ENCODE measurements around the gene SLAMF6.

SLAMF6 gene

DNA sequence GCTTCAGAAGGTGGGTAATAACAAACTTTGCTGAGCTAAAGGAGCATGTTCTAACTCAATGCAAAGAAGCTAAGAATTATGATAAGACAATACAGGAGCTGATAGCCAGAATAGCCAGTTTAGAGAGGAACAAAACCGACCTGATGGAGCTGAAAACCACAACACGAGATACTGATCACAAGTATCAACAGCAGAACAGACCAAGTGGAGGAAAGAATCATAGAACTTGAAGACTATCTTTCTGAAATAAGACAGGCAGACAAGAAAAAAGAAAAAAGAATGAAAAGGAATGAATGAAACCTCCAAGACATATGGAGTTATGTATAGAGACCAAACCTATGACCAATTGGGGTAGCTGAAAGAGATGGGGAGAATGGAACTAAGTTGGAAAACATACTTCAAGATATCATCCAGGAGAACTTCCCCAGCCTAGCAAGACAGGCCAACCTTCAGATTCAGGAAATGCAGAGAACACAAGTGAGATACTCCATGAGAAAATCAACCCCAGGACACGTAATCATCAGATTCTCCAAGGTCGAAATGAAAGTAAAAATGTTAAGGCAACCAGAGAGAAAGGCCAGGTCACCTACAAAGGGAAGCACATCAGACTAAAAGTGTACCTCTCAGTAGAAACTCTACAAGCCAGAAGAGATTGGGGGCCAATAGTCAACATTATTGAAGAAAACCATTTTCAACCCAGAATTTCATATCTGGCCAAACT, 35.8 kb upstream of the SLAMF6 start:
- Histone ChIP-seq H3K27ac (ENCODE audit: low read depth, low read length) (no peak overlapping the region), H3K9me3 (ENCODE audit: control insufficient read depth, insufficient read depth, low read depth, low read length) (peaks cover 10% of the 10 kb centered on the region), H3K4me3 (ENCODE audit: low read depth, low read length) (no peak overlapping the region), H3K36me3 (ENCODE audit: control insufficient read depth, insufficient read depth, low read length) (no peaks in the 10 kb centered on the region), H3K27me3 (ENCODE audit: control insufficient read depth, insufficient read depth, low read length) (no peaks in the 10 kb centered on the region), H3K4me1 (ENCODE audit: control insufficient read depth, insufficient read depth, low read length) (no peaks in the 10 kb centered on the region), H3K9ac (ENCODE audit: low read length) (no peak overlapping the region)

- no peak overlapping the region for H3K27ac ChIP-seq (ENCODE audit: low read depth, low read length)
- no peaks in the 10 kb centered on the region for H3K27me3 ChIP-seq (ENCODE audit: control insufficient read depth, insufficient read depth, low read length)
- no peaks in the 10 kb centered on the region for H3K36me3 ChIP-seq (ENCODE audit: control insufficient read depth, insufficient read depth, low read length)
- no peak overlapping the region for H3K9ac ChIP-seq (ENCODE audit: low read length)
- peaks cover under 1% of the 10 kb centered on the region; the same call in 1 of the 2 replicates for H3K9me3 ChIP-seq (ENCODE audit: control insufficient read depth, insufficient read depth, low read depth, low read length)
- no peak overlapping the region for H3K4me3 ChIP-seq (ENCODE audit: low read depth, low read length)
- no peaks in the 10 kb centered on the region for H3K4me1 ChIP-seq (ENCODE audit: control insufficient read depth, insufficient read depth, low read length)
These were observed 30.7 kb upstream of the SLAMF6 start for GRCh38 chr1:160553778-160554177.

GRCh38 chr1:160552425-160552824, 29.4 kb upstream of the SLAMF6 start:
- Histone ChIP-seq H3K4me3 (ENCODE audit: low read depth, low read length) (no peak overlapping the region), H3K27me3 (ENCODE audit: control insufficient read depth, insufficient read depth, low read length) (no peaks in the 10 kb centered on the region), H3K4me1 (ENCODE audit: control insufficient read depth, insufficient read depth, low read length) (no peaks in the 10 kb centered on the region), H3K27ac (ENCODE audit: low read depth, low read length) (no peak overlapping the region), H3K9ac (ENCODE audit: low read length) (no peak overlapping the region), H3K9me3 (ENCODE audit: control insufficient read depth, insufficient read depth, low read depth, low read length) (no peaks in the 10 kb centered on the region), H3K36me3 (ENCODE audit: control insufficient read depth, insufficient read depth, low read length) (no peaks in the 10 kb centered on the region)

DNA sequence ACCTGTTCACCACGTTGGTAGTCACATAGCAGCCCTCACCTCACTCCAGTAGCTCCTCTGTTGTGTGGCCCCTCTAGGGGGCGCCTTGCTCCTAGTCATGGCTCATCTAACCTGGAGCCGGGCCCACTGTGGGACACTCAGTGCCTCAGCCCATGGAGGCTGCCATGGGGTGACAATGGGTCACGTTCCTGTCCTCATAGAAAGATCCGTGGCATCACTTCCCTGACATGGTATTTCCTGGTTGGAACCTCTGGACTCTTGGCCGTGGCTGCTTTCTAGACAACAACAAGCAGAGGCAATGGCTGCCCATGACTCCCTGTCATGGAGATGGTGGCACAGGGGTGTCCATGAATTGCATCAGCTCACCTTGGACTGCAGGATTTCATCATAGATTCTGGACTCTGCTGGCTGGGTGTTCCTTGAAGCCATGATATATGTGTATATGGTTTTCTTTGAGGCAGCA, 27.5 kb upstream of the SLAMF6 start:
- Histone ChIP-seq H3K4me3 (ENCODE audit: low read depth, low read length) (no peak overlapping the region), H3K27me3 (ENCODE audit: control insufficient read depth, insufficient read depth, low read length) (no peaks in the 10 kb centered on the region), H3K9me3 (ENCODE audit: control insufficient read depth, insufficient read depth, low read depth, low read length) (no peaks in the 10 kb centered on the region), H3K36me3 (ENCODE audit: control insufficient read depth, insufficient read depth, low read length) (no peaks in the 10 kb centered on the region), H3K4me1 (ENCODE audit: control insufficient read depth, insufficient read depth, low read length) (no peaks in the 10 kb centered on the region), H3K9ac (ENCODE audit: low read length) (no peak overlapping the region), H3K27ac (ENCODE audit: low read depth, low read length) (no peak overlapping the region)

- H3K9ac ChIP-seq (ENCODE audit: low read length): no peak overlapping the region
- no peaks in the 10 kb centered on the region for H3K36me3 ChIP-seq (ENCODE audit: control insufficient read depth, insufficient read depth, low read length)
- H3K27me3 ChIP-seq (ENCODE audit: control insufficient read depth, insufficient read depth, low read length): no peaks in the 10 kb centered on the region
- no peak overlapping the region for H3K4me3 ChIP-seq (ENCODE audit: low read depth, low read length)
- no peaks in the 10 kb centered on the region for H3K9me3 ChIP-seq (ENCODE audit: control insufficient read depth, insufficient read depth, low read depth, low read length)
- no peak overlapping the region for H3K27ac ChIP-seq (ENCODE audit: low read depth, low read length)
- H3K4me1 ChIP-seq (ENCODE audit: control insufficient read depth, insufficient read depth, low read length): no peaks in the 10 kb centered on the region
These were observed 26.6 kb upstream of the SLAMF6 start for GRCh38 chr1:160549665-160550006.

DNA sequence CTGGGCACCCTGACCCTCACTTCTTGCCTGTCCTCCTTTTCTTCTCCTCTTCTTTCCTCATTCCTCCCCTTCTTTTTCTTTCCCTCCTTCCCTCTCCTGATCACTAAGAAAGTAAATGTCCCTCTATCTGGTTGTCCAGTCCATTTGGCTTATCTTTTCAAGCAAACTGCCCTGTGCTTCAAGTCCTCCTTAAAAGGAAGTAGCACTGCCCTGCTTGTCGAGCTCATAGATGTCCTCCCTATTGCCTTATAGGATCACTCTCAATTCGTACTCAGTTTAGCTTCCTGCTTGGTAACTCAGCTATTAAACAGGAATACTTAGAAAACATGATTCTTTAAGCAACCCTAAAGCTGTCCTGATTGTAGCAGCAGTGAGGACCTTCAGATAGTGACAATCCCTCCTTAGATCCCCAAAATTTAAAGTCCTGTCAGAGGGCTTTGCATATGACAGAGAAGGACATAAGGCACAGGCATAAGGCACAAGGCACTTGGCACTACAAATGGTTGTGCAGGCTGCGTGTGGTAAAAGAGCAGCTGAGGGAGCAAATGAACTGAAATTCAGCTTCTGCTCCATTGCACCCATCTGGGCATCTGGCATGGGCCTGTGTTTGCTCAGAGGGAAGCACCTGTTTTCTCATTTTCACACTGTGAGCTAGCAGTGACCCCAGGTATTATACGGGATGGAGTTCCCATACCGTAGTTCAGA, 26.1 kb upstream of the SLAMF6 start:
- H3K27me3 ChIP-seq (ENCODE audit: control insufficient read depth, insufficient read depth, low read length): no peaks in the 10 kb centered on the region
- H3K9me3 ChIP-seq (ENCODE audit: control insufficient read depth, insufficient read depth, low read depth, low read length): no peaks in the 10 kb centered on the region
- no peak overlapping the region for H3K9ac ChIP-seq (ENCODE audit: low read length)
- no peaks in the 10 kb centered on the region for H3K4me1 ChIP-seq (ENCODE audit: control insufficient read depth, insufficient read depth, low read length)
- H3K27ac ChIP-seq (ENCODE audit: low read depth, low read length): no peak overlapping the region
- H3K4me3 ChIP-seq (ENCODE audit: low read depth, low read length): no peak overlapping the region
- H3K36me3 ChIP-seq (ENCODE audit: control insufficient read depth, insufficient read depth, low read length): no peaks in the 10 kb centered on the region

GRCh38 chr1:160548183-160548582, 25.1 kb upstream of the SLAMF6 start:
- no peak overlapping the region for H3K4me3 ChIP-seq (ENCODE audit: low read depth, low read length)
- no peaks in the 10 kb centered on the region for H3K27me3 ChIP-seq (ENCODE audit: control insufficient read depth, insufficient read depth, low read length)
- no peak overlapping the region for H3K9ac ChIP-seq (ENCODE audit: low read length)
- no peak overlapping the region for H3K27ac ChIP-seq (ENCODE audit: low read depth, low read length)
- no peaks in the 10 kb centered on the region for H3K9me3 ChIP-seq (ENCODE audit: control insufficient read depth, insufficient read depth, low read depth, low read length)
- H3K36me3 ChIP-seq (ENCODE audit: control insufficient read depth, insufficient read depth, low read length): no peaks in the 10 kb centered on the region
- no peaks in the 10 kb centered on the region for H3K4me1 ChIP-seq (ENCODE audit: control insufficient read depth, insufficient read depth, low read length)

DNA sequence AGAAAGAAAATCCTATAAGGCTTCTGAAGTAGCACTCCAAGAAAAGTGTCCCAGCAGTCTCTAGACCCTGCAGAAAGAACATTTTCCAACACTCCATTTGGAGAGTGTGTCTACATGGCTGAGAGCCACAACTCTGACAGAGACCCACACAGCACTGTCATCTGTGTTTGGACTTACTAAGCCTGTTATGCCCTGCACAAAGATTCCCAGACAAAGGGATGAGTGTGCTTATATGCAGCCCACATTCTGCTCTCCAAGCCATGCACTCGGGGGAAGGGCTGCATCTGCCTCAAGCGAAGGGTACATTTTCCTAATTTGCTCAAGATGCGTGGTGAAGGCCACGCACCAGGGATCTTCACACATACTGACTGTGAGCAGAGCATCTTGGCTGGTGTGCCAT, 24.4 kb upstream of the SLAMF6 start:
- H3K9ac ChIP-seq (ENCODE audit: low read length): no peak overlapping the region
- H3K27ac ChIP-seq (ENCODE audit: low read depth, low read length): no peak overlapping the region
- no peaks in the 10 kb centered on the region for H3K9me3 ChIP-seq (ENCODE audit: control insufficient read depth, insufficient read depth, low read depth, low read length)
- H3K4me3 ChIP-seq (ENCODE audit: low read depth, low read length): no peak overlapping the region
- no peaks in the 10 kb centered on the region for H3K36me3 ChIP-seq (ENCODE audit: control insufficient read depth, insufficient read depth, low read length)
- no peaks in the 10 kb centered on the region for H3K4me1 ChIP-seq (ENCODE audit: control insufficient read depth, insufficient read depth, low read length)
- H3K27me3 ChIP-seq (ENCODE audit: control insufficient read depth, insufficient read depth, low read length): no peaks in the 10 kb centered on the region

DNA sequence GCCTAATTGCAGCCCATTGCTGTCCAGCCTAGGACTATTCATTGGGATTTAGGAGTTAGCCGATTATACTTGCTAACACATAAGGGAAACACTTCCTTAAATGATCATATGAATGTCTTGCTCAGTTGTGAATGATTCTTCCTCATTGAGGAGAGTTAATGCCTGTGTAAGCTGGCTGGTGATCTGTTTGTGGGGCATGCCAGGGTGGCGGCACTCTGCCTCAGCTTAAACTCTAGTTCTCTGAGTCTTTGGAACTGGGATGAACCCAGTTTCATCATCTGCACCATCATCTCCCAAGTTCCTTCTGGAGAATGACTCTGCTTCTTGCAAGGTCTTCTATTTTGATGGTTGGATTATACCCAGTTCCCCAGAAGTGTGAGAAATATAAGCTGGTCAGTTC, 23.9 kb upstream of the SLAMF6 start:
- Histone ChIP-seq H3K4me1 (ENCODE audit: control insufficient read depth, insufficient read depth, low read length) (no peaks in the 10 kb centered on the region), H3K4me3 (ENCODE audit: low read depth, low read length) (no peak overlapping the region), H3K27me3 (ENCODE audit: control insufficient read depth, insufficient read depth, low read length) (no peaks in the 10 kb centered on the region), H3K36me3 (ENCODE audit: control insufficient read depth, insufficient read depth, low read length) (no peaks in the 10 kb centered on the region), H3K27ac (ENCODE audit: low read depth, low read length) (no peak overlapping the region), H3K9ac (ENCODE audit: low read length) (no peak overlapping the region), H3K9me3 (ENCODE audit: control insufficient read depth, insufficient read depth, low read depth, low read length) (no peaks in the 10 kb centered on the region)

DNA sequence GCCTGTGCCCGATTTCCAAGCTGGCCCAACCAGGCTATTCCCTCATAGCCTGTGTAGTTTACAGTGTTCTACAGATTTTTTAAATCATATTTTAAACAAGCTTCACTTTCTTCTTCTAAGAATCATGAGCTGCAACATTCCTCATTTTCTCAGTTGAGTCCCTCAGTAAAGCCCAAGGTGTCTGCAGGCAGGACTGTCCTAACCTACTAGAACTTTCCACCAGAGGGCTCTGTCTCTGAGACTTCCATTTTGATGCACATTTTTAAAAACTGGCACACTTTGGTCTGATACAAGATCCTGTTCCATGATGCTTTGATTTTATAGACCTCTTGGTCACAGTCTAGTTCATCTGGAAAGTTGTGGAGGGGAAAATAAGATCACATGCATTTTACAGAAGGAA, 21.6 kb upstream of the SLAMF6 start:
- Histone ChIP-seq H3K36me3 (ENCODE audit: control insufficient read depth, insufficient read depth, low read length) (no peaks in the 10 kb centered on the region), H3K27me3 (ENCODE audit: control insufficient read depth, insufficient read depth, low read length) (no peaks in the 10 kb centered on the region), H3K4me1 (ENCODE audit: control insufficient read depth, insufficient read depth, low read length) (peaks cover 4% of the 10 kb centered on the region; the same call in 1 of the 2 replicates)

GRCh38 chr1:160542303-160542945, 19.4 kb upstream of the SLAMF6 start:
- no peak overlapping the region for H3K4me3 ChIP-seq (ENCODE audit: low read depth, low read length)
- H3K36me3 ChIP-seq (ENCODE audit: control insufficient read depth, insufficient read depth, low read length): no peaks in the 10 kb centered on the region
- H3K4me1 ChIP-seq (ENCODE audit: control insufficient read depth, insufficient read depth, low read length): peaks cover 4% of the 10 kb centered on the region; the same call in 1 of the 2 replicates
- H3K9me3 ChIP-seq (ENCODE audit: control insufficient read depth, insufficient read depth, low read depth, low read length): no peaks in the 10 kb centered on the region
- no peaks in the 10 kb centered on the region for H3K27me3 ChIP-seq (ENCODE audit: control insufficient read depth, insufficient read depth, low read length)
- no peak overlapping the region for H3K9ac ChIP-seq (ENCODE audit: low read length)
- H3K27ac ChIP-seq (ENCODE audit: low read depth, low read length): no peak overlapping the region

More for the DNA sequence above, 21.6 kb upstream of the SLAMF6 start:
- H3K4me3 ChIP-seq (ENCODE audit: low read depth, low read length): no peak overlapping the region
- no peak overlapping the region for H3K9ac ChIP-seq (ENCODE audit: low read length)
- no peak overlapping the region for H3K27ac ChIP-seq (ENCODE audit: low read depth, low read length)
- no peaks in the 10 kb centered on the region for H3K9me3 ChIP-seq (ENCODE audit: control insufficient read depth, insufficient read depth, low read depth, low read length)

All from HUES6 (cell line).